ENCODE measurements around the gene MRPL53.

The MRPL53 gene

GRCh38 chr2:74472086-74472944 is at the start of gene MRPL53:
Gene MRPL53, minus strand, starts transcription at chr2:74472680. Its CDS starts 20 bp downstream, at chr2:74472660.
- peak; percentile 96 for DNase-seq

GRCh38 chr2:74516650-74517049 is 44.2 kb upstream of the MRPL53 start:
- no peak for DNase-seq

GRCh38 chr2:74515981-74516633 is 43.6 kb upstream of the MRPL53 start:
- peak; percentile 83 for DNase-seq

DNA sequence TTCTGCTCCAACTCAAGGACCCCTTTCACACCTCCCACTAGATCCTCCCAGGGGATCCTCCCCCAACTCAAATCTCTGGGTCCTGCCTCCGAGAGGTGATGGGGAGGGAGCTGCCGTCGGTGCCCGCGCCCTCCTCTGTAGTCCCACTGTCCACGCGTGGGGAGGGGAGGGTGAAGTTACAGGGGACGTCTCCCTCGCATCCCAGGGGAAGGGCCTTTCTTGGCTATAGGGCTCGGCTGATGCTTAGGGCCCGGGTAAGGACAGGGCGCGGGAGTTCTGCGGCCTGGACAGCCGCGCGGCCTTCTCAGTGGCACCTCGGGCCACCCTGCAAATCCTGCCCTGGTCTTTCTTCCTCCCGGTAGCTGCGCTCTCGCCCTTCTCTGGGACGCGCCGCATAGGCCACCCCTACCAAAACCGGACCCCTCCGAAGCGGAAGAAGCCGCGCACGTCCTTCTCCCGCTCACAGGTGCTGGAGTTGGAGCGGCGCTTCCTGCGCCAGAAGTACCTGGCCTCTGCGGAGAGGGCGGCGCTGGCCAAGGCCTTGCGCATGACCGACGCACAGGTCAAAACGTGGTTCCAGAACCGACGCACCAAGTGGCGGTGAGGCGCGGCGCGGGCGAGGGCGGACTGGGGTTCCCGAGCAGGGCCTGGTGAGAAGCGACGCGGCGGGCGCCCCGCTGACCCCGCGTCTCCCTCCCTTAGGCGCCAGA is 42.9 kb upstream of the MRPL53 start:
- DNase-seq = no peak

- no peak for DNase-seq
Observed at GRCh38 chr2:74514368-74515270, 42.1 kb upstream of the MRPL53 start, which contains the start of gene TLX2. Gene TLX2, plus strand, starts transcription at chr2:74514450. Its CDS starts 357 bp downstream, at chr2:74514807.

- peak; percentile 36 for DNase-seq
Observed at GRCh38 chr2:74513605-74514367, 41.3 kb upstream of the MRPL53 start.

- no peak for DNase-seq
Observed at GRCh38 chr2:74512744-74513604, 40.5 kb upstream of the MRPL53 start.

DNA sequence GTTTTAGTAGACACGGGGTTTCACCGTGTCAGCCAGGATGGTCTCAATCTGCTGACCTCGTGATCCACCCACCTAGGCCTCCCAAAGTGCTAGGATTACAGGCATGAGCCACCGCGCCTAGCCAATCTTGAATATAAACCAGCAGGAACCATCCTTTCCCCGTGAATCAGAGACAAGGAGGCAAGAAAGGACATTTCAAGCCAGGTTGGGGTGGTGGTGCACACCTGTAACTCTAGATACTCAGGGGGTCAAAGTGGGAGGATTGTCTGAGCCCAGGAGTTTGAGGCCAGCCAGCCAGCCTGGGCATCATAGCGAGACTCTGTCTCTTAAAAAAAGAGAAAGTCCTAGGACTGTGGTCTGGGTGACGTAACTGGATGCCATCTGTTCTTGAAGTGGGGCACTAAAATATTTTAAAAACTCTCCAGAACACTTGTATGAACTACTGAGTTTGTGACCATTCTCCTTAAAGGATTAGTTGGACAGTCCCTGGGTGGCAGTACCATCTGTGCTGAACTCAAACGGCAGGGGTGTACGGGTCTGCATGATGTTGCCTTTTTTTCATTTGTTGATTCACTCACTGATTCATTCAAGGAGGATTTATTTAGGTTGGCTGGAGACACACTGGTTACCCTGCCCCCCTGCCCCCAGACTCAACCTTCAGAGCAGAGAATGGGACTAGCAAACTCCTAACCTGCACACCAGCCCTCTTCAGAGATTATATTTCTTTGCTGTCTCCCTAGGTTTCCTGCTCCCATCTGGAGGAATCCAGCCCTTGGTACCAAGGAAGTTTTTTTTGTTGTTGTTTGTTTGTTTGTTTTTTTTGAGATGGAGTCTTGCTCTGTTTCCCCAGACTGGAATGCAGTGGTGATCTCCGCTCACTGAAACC is 38.9 kb upstream of the MRPL53 start:
- no peak for DNase-seq

- DNase-seq = no peak
Observed at GRCh38 chr2:74510272-74510671, 37.8 kb upstream of the MRPL53 start.

- DNase-seq = peak; percentile 18
Observed at GRCh38 chr2:74507926-74508520, 35.5 kb upstream of the MRPL53 start.

DNA sequence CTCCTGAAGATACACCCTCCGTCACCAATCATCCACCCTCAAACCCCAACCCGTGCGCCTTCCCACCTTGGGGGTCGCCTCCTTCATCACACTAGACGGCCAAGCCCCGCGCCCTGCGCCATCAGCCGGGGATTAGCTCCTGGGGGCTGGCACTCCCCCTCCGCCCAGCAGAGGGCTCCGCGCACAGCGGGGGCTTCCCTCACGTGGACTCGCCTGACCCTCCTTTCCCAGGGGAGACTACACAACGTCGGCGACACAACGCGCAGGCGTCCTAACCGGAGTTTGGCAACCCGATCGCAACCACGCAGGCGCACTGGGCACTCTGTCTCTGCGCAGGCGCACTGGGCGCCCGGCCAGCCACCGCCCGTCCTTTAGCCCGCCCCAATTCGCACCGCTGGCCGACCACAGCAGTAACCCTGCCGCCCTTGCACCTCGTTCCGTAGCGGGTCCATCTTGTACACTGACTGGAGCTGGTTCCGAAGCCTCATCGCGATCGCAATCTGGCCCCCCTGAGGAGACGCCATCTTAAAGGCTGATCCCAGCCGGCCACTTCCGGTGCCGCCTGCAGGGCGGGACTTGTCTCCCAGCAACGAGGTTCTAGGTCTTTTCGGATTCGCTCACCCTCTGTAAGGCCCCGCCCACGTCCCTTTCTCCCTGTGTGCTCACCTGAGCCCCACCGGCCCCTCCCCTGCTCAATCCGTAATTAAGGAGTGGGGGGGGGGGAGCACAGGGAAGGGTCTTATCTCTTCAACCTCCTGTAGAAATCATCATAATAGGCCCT is 34.9 kb upstream of the MRPL53 start, which contains the start of gene PCGF1:
TSS of gene PCGF1 (minus strand) at position 551 of the 781 bp plus-strand sequence. CDS start at position 524, 27 bp downstream.
- DNase-seq = peak; percentile 99

- no peak for DNase-seq
Observed at GRCh38 chr2:74505448-74506246, 33.2 kb upstream of the MRPL53 start.

DNA sequence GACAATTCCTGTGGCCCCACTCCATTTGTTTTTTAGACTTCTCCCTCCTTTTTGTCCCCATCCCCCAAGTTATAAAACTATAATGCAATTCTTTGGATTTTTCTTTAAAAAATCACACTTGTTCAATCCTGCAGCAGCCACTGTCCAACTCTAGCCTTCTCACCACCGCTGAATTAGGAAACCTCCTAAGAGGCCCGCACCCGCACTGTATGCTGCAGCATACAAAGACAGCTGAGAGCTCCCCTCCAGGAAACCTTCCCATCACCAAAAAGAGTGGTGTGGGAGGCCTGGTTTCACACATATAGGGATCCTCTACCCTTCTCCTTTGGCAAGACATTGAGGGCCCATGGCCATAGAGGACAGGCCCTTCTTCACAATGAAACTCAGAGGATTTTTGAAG is 32.1 kb upstream of the MRPL53 start:
- DNase-seq = no peak

- DNase-seq = no peak
Observed at GRCh38 chr2:74503506-74504475, 31.3 kb upstream of the MRPL53 start.

- DNase-seq = peak; percentile 43
Observed at GRCh38 chr2:74502720-74503505, 30.4 kb upstream of the MRPL53 start.

Measured in activated naive CD4-positive, alpha-beta T cell treated with Interleukin-2 at 50 U/mL for 16 hours (primary cell).